ENCODE results near the gene CLDN6.

The CLDN6 gene

DNA sequence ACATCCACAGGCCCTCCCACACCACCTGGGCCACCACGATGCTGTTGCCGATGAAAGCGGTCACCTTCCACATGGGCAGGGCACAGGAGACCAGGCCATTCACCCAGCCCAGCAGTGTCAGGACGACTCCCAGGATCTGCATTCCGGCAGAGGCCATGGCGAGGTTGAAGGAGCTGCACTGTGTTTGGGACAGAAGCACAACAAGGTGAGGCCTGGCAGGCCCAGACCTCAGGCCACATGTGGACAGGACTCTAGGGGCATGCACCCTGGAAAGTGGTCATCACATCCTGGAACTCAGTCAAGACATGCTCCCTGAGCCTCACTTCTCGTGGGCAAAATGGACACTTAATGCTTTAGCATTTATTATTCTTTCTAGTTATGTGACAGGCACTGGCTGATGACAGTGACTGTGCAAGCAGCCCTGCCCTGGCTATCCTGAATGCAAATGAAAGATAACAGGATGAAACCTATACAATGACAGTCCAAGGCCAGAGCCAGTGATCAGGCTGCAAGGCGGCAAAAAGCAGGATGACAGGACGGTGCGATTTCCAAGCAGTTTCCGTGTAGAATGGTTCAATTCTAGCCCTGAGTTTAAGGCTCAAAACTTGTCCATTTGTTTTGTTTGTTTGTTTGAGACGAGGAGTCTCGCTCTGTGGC, 2.0 kb downstream of the CLDN6 start:
- in situ Hi-C loops (cut with MboI; ENCODE audit: low sequenced_read_pairs) = no loop called here

DNA sequence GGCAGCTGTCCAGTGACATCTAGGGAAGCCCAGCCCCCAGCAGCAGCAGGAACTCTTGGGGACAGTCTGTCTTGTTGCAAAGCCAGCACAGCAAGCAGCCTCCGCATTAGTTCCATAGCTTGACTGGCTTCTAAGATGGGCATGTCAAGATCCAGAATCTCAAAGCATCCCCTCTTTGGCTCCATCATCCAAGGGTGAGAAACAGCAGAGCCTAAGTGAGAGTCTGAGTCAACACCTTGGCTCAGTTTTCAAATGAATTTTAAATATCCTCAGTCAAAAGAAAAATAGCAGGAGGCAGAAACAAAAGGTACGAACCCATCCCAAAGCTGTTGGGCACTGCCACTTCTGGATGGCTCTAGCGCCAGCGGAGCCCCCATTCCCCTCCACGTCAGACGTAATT, 3.0 kb downstream of the CLDN6 start:
- in situ Hi-C loops (cut with MboI; ENCODE audit: low sequenced_read_pairs) = no loop called here

DNA sequence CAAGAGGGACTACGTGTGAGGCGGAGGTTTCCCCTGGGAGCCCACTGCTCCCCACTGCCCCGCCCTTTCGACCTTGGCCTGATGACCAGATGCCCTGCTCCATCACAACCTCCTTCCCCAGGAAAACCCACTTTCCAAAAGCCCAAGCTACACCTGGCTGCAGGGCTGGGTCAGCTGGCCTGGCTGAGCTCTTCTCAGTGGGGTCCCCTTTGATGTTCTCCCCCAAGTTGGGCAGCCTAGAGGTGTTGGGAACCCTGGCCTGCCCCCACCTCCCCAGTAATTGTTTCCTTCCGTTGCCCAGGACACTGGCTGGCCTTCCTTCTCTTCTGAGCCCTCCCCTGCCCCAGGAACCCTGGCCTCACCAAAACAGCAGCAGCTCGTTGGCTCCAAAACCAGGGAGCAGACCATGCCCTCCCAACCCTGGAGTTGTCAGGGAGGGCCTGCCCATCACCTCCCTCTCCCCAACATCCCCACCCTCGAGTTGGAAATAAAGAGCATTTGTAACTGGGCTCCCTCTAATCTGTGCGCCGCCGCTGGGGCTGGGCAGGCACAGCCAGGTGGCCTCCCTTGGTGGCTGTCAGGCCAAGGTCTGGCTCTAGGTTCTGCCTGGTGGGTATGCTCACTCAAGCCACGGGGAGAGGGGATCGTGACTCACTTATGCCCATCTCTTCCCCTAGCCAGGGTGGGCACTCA, 3.8 kb downstream of the CLDN6 start:
- in situ Hi-C loops (cut with MboI; ENCODE audit: low sequenced_read_pairs) = no loop called here

DNA sequence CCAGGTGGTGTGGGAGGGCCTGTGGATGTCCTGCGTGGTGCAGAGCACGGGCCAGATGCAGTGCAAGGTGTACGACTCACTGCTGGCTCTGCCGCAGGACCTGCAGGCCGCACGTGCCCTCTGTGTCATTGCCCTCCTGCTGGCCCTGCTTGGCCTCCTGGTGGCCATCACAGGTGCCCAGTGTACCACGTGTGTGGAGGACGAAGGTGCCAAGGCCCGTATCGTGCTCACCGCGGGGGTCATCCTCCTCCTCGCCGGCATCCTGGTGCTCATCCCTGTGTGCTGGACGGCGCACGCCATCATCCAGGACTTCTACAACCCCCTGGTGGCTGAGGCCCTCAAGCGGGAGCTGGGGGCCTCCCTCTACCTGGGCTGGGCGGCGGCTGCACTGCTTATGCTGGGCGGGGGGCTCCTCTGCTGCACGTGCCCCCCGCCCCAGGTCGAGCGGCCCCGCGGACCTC, 4.5 kb downstream of the CLDN6 start:
- in situ Hi-C loops (cut with MboI; ENCODE audit: low sequenced_read_pairs) = no loop called here

DNA sequence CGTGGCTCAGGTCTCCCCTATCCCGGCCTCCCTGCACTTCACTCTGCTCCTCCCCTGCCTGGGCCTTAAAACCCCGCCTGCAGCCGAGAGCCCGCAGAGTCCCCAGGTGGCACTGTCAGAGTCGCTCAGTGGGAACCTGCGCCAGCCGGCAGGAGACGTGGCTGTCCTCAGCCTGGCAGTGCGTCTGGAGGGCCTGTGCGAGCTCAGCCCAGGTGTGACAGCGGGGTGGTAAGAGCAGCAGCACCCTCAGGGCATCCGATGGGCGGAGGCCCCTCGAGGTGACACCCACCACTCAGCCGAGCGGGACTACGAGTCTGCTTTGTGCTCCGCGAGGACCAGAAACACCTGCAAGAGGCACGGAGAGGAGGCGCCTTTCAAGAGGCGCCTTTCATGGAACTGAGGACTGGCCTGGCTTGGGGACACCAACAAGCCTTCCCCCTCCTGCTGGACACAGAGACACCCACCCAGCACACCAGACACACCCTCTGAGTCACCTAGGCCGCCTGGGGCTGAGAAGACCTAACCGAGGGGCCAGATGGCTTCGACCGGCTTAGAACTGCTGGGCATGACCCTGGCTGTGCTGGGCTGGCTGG, 5.1 kb downstream of the CLDN6 start, which contains the start of gene CLDN9:
CLDN9 (plus strand) TSS at position 96 of the 593 bp plus-strand sequence; CDS start at position 536, 440 bp downstream.
- in situ Hi-C loops (cut with MboI; ENCODE audit: low sequenced_read_pairs) = no loop called here

DNA sequence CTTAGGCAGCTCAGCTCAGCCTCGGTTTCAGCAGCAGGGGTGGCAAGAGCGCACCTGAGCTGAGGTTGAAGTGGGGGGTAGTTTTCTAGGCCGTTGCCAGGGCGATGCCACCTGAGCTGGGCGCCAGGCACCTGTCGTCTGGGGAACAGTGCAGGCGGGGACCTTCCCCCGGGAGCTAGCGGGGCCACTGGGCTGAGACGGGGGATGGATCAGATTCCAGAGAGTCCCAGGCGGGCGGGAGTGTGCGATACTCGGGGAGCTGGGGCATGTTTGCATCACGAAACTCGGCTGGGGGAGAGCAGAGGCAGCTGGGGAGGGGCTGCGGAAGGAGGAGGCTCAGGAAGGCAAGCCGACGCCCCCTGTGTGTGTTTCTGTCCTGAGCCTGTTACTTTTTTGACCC, 5.7 kb downstream of the CLDN6 start:
- in situ Hi-C loops (cut with MboI; ENCODE audit: low sequenced_read_pairs) = no loop called here

DNA sequence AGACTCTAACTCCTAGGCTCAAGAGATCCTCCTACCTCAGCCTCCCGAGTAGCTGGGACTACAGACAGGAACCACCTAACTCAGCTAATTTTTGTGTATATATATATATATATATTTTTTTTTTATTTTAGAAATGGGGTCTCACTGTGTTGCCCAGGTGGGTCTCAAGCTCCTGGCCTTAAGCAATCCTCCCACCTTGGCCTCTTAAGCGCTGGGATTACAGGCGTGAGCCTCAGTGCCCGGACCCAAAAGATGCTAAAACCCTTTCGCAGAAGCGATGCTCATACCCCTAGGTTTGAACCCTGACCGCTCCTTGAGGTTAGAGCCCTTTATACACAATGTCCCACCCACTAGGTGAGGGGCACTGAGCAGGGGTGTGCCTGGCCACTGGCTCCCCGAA, 7.5 kb downstream of the CLDN6 start:
- in situ Hi-C loops (cut with MboI; ENCODE audit: low sequenced_read_pairs) = no loop called here

DNA sequence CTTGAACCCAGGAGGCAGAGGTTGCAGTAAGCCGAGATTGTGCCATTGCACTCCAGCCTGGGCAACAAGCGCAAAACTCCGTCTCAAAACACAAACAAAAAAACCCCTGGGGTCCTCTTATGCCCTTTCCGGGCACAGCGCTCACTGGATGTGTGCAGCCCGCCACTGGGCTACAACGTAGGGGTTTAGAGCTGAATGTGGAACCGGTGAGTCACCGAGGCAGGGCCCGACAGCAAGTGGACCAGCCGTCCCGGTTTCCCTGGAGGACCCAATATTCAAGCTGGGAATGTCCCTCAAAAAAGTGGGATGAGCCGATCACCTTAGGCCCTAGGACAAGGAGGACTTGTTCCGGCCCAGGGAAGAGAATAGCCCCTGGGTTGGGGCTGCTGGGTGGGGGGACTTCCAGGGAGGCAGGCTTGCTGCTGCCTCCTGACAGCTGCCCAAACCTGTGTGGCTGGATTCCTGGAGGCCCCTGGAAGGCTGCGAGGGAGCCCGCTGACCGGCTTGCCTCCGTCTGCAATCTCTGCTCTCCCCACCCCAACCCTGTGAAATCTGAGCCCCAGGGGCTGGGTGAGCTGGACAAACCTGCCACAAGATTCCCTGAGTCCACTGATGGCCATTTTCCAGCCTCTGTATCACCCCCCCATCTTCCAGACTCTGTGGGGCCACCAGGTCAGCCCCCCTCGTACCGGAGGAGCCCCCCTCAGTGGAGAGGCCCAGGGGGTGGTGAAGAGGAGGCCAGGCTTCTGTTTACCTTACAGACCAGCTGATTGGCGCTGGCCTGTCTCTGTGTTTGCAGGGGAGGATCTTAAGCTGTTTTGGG, 8.2 kb downstream of the CLDN6 start:
- in situ Hi-C loops (cut with MboI; ENCODE audit: low sequenced_read_pairs) = no loop called here

DNA sequence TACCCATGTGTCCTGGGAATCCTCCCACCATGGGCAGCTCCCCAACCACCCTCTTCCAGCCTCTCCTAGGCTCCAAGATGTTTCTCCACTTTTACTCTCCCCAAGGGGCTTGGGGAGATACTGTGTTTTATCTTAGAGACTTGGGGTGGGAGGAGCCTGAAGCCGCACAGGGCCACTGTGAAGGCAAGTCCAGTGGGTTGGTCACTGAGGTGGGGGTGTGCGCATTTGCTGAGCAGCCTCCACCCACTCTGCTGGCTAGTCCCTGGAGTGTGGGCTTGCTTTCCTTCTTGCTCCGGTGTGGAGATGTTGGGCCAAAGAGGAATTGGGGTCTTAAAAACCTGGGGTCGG, 9.3 kb downstream of the CLDN6 start:
- in situ Hi-C loops (cut with MboI; ENCODE audit: low sequenced_read_pairs) = no loop called here

DNA sequence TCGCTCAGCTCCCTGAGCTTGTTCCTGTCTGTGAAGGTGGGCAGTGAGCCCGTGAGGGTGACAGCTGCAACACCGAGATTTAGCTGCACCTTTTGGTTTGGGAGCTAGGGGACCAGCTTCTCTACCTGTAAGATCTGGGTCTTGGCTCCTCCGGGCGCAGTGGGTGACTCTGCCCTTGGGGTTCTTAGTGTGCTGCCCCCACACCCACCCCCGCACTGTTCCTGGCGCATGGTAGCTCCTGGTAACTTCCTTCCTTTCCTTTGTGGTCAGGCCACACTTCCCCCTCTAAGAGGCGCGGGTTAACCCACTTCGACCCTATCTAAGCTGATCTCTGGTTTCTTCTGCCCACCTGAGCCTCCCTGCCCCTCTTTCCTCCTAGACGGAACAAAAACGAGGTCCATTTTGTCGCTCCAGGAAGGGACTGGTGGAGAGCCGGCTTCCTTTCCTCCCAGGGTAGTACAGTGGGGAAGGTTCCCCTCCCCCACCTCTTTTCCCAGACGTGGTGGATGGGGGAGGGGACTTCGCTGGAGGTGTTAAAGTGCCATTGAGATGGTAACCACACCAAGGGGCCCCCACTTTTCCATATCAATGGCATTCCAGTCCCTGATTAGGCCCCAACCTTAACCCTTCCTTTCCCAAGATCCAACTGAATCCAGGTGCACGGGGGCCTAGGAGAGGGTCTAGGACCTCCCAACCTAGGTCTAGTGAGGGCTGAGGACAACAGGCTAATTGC, 9.9 kb downstream of the CLDN6 start:
- in situ Hi-C loops (cut with MboI; ENCODE audit: low sequenced_read_pairs) = no loop called here

DNA sequence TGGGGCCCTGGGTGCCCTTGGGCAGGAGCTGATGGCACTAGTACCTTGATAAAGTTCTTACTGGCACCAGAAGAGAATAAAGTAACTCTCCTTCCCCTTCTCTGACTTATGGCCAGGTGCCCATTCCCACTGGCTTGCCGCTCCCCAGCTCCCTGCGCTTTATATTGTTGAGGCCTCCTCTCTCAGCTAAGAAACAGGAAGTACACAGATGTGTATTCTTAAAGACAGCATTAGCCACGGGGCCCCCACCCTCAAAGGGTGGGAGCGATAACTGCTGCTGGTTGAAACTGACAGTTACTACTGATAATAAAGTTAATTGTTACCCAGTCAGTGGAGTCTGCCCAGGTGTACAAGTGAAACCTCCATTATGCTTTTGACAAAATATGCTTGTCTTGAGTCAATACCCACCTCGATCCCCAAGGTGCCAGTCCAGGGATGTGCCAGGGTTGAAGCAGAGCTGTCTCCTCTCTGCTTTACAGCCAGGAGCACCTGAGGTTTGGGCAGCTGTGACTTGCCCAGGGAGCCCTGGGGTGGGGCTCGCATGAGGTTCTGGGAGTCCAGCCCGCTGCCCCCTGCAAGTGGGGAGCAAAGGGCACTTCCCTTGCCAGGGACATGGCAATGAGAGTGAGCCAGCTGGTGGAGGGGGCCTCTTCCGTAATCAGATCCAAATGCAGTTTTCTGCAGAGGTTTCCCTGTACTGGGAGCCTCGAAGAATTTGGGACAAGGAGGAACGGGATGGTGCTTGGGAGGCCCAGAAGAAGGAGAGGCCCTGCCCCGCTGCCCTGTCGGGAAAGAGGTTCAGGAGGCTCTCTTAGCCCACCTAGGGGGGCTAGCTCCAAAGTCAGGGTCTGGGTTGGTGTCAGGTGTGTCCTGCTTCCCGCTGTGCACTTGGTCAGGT, 10.7 kb downstream of the CLDN6 start:
- in situ Hi-C loops (cut with MboI; ENCODE audit: low sequenced_read_pairs) = no loop called here

DNA sequence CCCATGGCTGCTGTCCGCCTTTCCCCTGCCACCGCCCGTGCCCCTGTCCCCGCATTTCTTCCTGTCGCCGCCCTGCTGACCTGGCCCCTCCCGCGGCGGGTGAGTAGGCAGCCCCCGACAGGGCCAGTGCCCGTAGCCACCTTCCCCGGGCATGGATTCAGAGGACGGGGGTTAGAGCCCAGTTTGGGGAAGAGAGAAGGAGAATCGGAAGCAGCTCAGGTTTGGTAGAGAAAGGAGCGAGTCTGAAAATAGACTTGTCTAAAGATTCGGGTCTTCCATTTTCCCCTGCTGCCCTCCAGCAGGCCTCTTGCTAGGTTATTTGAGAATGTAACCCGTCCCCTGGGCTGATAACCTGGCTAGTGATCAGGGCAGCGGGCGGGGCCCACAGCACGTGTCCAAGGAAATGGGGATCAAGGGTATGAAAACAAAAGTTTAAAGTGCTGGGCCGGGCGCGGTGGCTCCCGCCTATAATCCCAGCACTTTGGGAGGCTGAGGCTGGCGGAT, 13.2 kb downstream of the CLDN6 start:
- in situ Hi-C loops (cut with MboI; ENCODE audit: low sequenced_read_pairs) = no loop called here

DNA sequence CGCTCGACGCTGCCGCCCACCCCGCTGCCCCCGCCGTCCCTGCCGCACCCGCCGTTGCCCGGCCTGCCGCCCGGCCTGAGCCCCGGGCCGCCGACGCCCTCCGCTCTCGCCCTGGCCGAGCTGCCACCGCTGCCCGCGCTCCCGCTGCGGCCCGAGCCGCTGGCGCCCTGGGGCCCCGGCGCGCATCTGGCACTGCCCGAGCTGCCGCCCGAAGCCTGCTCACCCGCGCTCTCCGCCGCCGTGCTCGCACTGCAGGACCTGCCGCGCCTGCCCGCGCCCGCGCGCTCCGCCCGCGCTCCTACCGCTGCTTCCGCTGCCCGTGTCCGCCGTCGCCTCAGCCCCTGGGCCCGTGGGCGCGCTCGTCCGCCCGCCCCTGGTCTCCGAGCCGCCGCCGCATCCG, 13.7 kb downstream of the CLDN6 start:
- in situ Hi-C loops (cut with MboI; ENCODE audit: low sequenced_read_pairs) = no loop called here

DNA sequence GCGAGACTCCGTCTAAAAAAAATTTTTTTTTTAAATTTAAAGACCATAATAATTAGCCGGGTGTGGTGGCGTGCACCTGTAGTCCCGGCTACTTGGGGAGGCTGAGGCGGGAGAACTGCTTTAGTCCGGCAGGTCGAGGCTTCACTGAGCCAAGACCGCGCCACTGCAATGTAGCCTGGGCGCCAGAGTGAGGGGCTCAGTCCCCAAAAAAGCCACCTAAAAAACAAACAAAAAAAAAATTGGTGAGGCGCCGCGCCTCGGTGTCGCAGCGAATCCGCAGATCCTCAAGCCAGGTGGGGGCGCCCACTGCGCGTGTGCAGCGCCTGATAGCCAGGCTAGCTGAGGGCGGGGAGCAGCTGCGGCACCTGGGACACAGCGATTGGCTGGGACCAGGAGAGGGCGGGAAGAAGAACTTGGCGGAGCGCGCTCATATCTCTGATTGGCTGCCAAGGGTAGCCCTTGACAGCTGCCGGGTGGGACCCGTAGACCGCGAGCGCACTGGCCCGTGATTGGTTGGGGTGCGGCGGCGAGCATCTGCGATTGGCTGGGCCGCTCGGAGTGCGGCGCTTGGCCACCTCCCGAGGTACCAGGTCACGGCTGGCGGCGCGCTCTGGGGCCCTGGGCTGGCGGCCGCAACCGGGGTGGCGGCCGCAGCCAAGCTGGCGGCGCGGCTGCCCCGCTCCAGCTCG, 14.3 kb downstream of the CLDN6 start:
- in situ Hi-C loops (cut with MboI; ENCODE audit: low sequenced_read_pairs) = no loop called here

DNA sequence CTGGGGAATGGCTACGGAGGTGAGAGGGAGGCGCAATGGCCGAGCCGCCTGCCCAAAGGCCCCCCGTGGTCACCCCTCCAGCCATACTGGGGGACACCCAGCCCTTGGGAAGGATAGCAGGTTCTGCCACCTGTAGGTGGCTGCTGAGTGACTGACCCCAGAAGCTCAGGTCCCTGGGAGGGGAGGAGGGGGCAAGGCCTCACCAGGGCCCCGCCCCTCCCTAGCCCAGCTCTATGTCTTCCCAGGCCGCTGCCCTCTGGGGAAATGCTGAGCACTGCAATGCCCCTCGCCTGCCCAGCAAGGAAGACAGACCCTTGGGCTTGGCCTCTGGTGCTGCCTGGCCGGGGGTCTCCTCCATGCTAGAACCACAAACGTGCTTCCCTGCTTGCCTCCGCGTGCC, 16.7 kb downstream of the CLDN6 start:
- in situ Hi-C loops (cut with MboI; ENCODE audit: low sequenced_read_pairs) = no loop called here

DNA sequence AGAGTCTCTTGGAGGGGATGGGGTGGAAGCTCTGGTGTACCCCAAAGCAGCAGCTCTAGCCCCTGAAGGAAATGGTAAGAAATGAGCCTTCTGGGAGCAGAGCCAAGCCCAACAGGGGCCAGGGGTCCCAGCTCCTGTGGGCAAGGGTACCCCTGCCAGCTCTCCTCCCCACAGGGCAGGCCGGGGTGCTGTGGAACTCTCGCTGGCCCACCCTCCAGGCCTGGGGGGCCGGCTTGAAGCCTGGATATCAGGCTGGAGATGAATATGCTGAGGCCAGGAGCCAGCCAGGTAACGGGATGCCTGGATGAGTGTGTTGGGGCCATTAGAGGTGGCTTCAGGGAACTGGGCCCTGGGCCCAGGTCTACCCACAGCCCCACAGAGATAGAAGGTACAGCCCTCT, 17.4 kb downstream of the CLDN6 start:
- in situ Hi-C loops (cut with MboI; ENCODE audit: low sequenced_read_pairs) = no loop called here

DNA sequence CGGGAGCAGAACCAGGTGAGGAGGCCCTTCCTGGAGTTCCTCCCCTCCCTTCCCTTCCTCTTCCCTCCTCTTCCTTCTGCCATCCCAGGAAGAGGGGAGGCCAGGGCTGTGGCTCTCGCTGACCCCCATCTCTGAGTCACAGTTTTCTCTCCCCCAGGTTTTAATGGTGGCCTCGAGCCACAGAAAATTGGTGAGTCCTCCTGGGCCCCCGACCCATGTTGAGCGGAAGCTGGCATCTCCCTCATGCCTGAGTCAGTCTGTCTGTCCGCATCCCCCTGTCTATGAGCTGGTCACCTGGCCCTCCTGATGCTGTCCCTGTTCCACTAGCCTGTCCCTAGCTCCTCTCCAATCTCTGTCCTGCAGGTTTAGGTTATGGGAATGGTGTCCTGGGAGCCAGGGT, 18.1 kb downstream of the CLDN6 start:
- in situ Hi-C loops (cut with MboI; ENCODE audit: low sequenced_read_pairs) = no loop called here

DNA sequence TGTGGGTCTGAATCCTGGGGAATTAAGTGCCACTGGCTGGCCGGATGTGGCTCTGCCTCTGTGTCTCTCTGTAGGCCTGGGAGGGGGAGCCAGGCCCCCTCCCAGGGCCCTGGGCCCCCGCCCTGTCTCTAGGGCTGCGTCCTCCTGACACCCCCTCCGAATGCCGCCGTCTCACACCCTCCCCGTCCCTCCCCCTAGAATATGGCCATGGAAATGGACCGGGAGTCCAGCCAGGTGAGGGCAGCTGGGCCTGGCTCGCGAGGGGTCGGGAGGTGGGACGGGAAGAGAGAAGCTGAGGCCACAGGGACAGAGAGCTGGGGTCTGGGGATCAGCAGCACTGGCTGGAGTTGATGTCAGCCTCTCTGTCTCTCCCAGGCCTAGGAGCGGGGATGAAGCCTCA, 21.7 kb downstream of the CLDN6 start:
- in situ Hi-C loops (cut with MboI; ENCODE audit: low sequenced_read_pairs) = no loop called here

Data from HL-60/S4 treated with phorbol 12-myristate 13-acetate at 8.2 ng/mL for 4 days and 3 days (cell line).